Colonic mucosa (tissue), 4 donors: Measurements from ENCODE around the gene PHF21A. TPM values are rescaled to one million over a fixed set of nuclear protein-coding genes. Genes with fewer than 3 reads are reported as not detected.

Experiments used
- DNase-seq: peaks from one replicate; pipeline ENCODE4 v3.0.0-alpha.2; 2020
- H3K27ac ChIP-seq: fragments of 200-600 bp; one replicate; pipeline ENCODE4 v1.8.0; 2021
- H3K27me3 ChIP-seq: fragments of 200-600 bp; one replicate; pipeline ENCODE4 v1.8.0; 2021
- H3K36me3 ChIP-seq: fragments of 200-600 bp; one replicate; pipeline ENCODE4 v1.8.0; 2021
- H3K4me1 ChIP-seq: fragments of 200-600 bp; one replicate; pipeline ENCODE4 v1.8.0; 2021; ENCODE audit warnings: mild to moderate bottlenecking
- H3K4me3 ChIP-seq: fragments of 200-600 bp; one replicate; pipeline ENCODE4 v1.8.0; 2021
- H3K9ac ChIP-seq, 2 donors: one replicate each; pipeline ENCODE4 v1.7.0; 2013; ENCODE audit warnings: control low read depth in 2 of 2, low read depth in 2 of 2, low read length in 2 of 2
- H3K9me3 ChIP-seq: fragments of 200-600 bp; one replicate; pipeline ENCODE4 v1.8.0; 2021
- intact Hi-C: fragments of 100-400 bp; cut with DNase I; formaldehyde crosslinking; loops from one replicate; pipeline ENCODE4 v1.14.1; 2022
- total RNA-seq, 2 donors: library from RNA; stranded (reverse); fragmentation: NEBNext Ultra II Directional in 1 of 2; extraction: Animal tissue kit (Norgen Biotek cat#: 25700) in 1 of 2; gene quantifications; one replicate each; pipeline ENCODE4 v1.2.1, GENCODE V29; 2021
- TF ChIP-seq, protein P1 (sequence below): fragments of 200-600 bp; IDR thresholded peaks from one replicate; pipeline ENCODE4 v1.8.0; 2022; ENCODE audit warnings: antibody characterized with exemption, mild to moderate bottlenecking
- donor health status: healthy.
- donor health status: DM: no; HTN: no; CAD: no.
- donor health status: DM: no; HTN: no; CAD: no.

Gene PHF21A
- total RNA-seq, 2 donors from 2014 or later: 17.0 to 19.1 TPM

DNA sequence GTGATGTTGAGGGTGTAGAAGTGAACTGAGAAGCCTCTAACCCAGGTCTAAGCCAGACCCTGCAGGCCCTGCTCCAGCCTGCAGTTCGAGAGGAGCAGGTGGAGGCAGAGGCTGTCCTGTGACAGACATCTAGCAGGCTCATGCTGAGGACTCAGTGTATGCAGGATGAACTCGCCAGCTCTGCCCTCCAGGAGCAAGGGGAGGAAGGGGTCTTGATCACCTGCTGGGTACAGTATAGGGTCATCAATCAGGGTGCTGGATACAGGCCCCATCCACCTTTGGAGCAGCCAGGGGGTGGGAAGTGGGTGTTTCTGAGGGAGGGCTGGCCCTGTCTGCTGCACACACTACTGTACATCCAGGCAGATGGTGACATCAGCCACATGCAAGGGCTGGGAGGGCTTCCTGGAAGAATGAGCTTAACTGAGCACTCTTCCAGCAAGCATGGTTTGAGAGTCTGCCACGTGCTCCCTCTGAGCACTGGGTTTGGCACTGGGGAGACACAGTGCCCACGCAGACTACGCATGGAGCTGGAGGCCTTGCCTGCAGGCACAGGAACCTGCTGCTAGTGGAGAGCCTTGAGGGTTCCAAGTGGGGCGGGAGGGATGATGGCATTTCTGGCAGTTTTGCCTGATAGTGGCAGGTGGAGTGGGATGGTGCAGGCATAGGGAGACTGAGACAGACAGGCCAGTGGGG, 226.6 kb downstream of the PHF21A start:
- H3K4me1 ChIP-seq: peaks cover 8% of the 10 kb centered on the region
- intact Hi-C loops: no loop called here
- no peak overlapping the region for H3K4me3 ChIP-seq
- H3K36me3 ChIP-seq: no peaks in the 10 kb centered on the region
- TF ChIP-seq, protein P1, sequence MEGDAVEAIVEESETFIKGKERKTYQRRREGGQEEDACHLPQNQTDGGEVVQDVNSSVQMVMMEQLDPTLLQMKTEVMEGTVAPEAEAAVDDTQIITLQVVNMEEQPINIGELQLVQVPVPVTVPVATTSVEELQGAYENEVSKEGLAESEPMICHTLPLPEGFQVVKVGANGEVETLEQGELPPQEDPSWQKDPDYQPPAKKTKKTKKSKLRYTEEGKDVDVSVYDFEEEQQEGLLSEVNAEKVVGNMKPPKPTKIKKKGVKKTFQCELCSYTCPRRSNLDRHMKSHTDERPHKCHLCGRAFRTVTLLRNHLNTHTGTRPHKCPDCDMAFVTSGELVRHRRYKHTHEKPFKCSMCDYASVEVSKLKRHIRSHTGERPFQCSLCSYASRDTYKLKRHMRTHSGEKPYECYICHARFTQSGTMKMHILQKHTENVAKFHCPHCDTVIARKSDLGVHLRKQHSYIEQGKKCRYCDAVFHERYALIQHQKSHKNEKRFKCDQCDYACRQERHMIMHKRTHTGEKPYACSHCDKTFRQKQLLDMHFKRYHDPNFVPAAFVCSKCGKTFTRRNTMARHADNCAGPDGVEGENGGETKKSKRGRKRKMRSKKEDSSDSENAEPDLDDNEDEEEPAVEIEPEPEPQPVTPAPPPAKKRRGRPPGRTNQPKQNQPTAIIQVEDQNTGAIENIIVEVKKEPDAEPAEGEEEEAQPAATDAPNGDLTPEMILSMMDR: no peak
- peaks cover 7% of the 10 kb centered on the region for H3K27me3 ChIP-seq
- H3K9me3 ChIP-seq: no peaks in the 10 kb centered on the region
- no peak overlapping the region for H3K9ac ChIP-seq
- H3K27ac ChIP-seq: no peak overlapping the region
- DNase-seq: no peak

DNA sequence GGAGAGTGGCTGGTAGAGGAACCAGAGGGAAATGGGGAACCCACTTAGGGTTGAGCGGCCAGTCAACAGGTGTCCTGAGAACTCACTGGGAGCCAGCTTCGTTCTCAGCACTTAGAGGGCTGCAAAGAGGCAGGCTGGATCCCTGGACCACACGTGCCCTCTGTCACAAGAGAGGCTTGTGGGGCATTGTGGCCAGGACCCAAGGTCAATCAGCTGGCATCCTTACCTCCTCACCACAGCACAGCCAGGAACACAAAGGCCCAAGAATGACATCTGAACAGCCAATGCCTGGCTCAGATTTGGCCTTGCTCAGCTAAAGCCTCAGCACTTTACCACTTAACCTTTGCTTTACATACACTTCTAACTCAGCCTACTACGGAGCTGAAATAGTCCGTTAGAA, 228.4 kb downstream of the PHF21A start:
- no peaks in the 10 kb centered on the region for H3K27me3 ChIP-seq
- no peak overlapping the region for H3K9ac ChIP-seq
- no peak for DNase-seq
- no peaks in the 10 kb centered on the region for H3K4me1 ChIP-seq
- TF ChIP-seq, protein P1: no peak
- no peak overlapping the region for H3K27ac ChIP-seq
- H3K4me3 ChIP-seq: no peak overlapping the region
- no peaks in the 10 kb centered on the region for H3K9me3 ChIP-seq
- no peaks in the 10 kb centered on the region for H3K36me3 ChIP-seq
- intact Hi-C loops: no loop called here

DNA sequence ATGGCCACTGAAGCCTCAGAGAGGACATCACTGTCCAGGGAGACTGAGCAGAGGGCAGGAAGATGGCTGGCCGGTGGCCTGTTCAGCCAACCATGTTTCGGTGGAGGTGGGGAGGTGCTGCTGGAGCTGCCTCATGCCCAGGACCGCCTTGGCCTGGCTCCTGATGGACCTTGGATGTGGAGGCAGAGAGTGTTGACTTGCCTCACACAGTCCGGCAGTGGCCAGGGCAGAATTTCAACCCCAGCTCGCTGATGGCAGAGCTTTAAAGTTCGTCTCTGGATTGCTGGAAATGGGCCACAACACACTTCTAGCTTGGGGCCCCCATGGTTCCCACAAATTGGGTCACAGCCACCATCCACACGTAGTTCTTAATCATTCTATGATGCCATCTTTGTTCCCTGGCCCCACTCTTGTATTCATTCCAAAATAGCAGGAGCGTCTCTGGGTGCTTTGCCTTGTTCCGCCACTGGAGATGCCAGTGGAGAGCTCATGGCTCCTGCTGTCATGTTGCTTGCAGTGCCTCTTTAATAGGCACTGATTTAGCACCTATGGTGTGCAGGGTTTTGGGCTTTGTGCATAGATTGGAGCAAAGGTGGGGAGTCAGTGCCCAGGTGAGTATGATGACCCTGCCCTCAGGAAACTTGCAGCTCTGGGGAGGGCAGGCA, 230.2 kb downstream of the PHF21A start:
- Histone ChIP-seq H3K4me1 (peaks cover 1% of the 10 kb centered on the region), H3K9ac (no peak overlapping the region), H3K9me3 (no peaks in the 10 kb centered on the region), H3K27me3 (no peaks in the 10 kb centered on the region), H3K27ac (no peak overlapping the region), H3K36me3 (no peaks in the 10 kb centered on the region), H3K4me3 (no peak overlapping the region)
- DNase-seq: no peak
- TF ChIP-seq, protein P1: no peak
- intact Hi-C loops: no loop called here

GRCh38 chr11:45889966-45890365, 231.3 kb downstream of the PHF21A start:
- intact Hi-C loops: no loop called here
- no peaks in the 10 kb centered on the region for H3K27me3 ChIP-seq
- H3K4me1 ChIP-seq: peaks cover 4% of the 10 kb centered on the region
- no peak overlapping the region for H3K27ac ChIP-seq
- H3K36me3 ChIP-seq: no peaks in the 10 kb centered on the region
- H3K4me3 ChIP-seq: no peak overlapping the region
- H3K9me3 ChIP-seq: no peaks in the 10 kb centered on the region
- no peak overlapping the region for H3K9ac ChIP-seq
- no peak for DNase-seq
- TF ChIP-seq, protein P1: no peak

DNA sequence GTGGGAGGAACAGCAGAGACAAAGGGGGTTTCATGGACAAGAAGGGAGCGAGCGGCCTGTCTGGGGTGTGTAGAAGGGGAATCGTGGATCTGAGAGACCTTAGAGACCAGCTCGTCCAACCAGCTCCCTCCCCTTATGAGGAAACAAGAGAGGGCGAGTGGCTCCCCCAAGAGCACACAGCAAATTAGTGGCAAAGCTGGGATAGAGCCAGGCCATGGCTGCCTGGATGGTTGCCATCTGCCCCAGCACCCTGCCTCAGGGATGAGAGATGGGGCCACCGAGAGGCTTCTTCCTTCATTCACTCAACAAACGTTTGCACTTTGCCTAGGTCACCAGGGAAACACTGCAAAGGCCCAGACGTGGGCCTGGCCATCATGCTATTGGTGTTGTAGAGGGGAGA, 231.7 kb downstream of the PHF21A start:
- H3K27me3 ChIP-seq: no peaks in the 10 kb centered on the region

More for the DNA sequence above, 231.7 kb downstream of the PHF21A start:
- no peak for DNase-seq
- H3K36me3 ChIP-seq: no peaks in the 10 kb centered on the region
- peaks cover 4% of the 10 kb centered on the region for H3K4me1 ChIP-seq
- H3K4me3 ChIP-seq: no peak overlapping the region
- H3K9me3 ChIP-seq: no peaks in the 10 kb centered on the region
- intact Hi-C loops: no loop called here
- H3K9ac ChIP-seq: no peak overlapping the region
- TF ChIP-seq, protein P1: no peak
- H3K27ac ChIP-seq: no peak overlapping the region
